HL-60/S4 treated with phorbol 12-myristate 13-acetate at 8.2 ng/mL for 4 days and 3 days (cell line): Measurements from ENCODE around the gene SDF4.
"Not testable (repeated sequence)": the region's sequence is repeated elsewhere in the genome, so short reads cannot be mapped to it uniquely, and the experiment has no call there.

Experiments used
- in situ Hi-C: fragments of 300-500 bp; cut with MboI; formaldehyde crosslinking; loops from 2 replicates; pipeline ENCODE4 v1.15.0; 2022; ENCODE audit warnings: low sequenced_read_pairs

SDF4 gene

GRCh38 chr1:1259951-1260600 lies 28.3 kb upstream of the SDF4 start:
- in situ Hi-C loops = no loop called here

DNA sequence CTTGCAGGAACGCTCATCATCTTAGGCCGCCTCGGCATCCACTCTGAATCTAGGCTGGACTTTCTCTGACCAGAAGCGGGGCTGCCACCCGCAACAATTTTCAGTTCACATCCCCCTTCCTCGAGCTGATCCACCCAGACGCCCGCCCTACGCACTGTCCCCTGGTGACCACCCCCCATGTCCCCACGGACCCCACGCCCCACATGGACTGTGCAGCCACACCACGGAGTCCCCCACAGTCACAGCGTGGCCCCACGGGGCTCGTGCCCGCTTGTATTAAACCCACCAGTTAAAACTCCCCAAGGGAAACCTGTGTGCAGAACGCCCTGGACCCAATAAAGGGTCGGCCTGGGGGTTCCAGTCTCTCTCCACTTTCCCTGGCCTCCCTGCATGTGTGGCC lies 27.7 kb upstream of the SDF4 start:
- in situ Hi-C loops = no loop called here

- in situ Hi-C loops = no loop called here
Measured at GRCh38 chr1:1259119-1259488, 27.3 kb upstream of the SDF4 start.

GRCh38 chr1:1256956-1257871 lies 25.4 kb upstream of the SDF4 start:
- in situ Hi-C loops = no loop called here

DNA sequence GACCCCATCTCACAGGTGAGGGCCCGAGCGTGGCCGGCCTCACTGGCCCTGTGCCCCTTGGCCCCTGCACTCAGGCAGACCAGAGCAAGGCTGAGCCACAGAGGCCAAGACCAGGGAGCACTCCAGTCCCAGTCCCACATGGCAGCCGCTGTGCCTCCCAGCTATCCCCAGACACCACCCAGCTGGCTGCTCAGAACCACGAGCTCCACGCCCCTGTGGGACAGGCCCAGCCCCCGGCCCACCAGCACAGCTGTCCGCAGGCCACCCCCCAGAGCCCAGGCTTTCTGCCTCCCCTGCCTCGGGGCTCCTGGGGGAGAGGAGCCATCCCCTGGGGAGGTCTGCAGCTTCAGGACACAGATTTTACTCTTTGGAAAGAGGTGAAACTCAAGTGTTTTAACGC lies 23.8 kb upstream of the SDF4 start:
- in situ Hi-C loops = no loop called here

DNA sequence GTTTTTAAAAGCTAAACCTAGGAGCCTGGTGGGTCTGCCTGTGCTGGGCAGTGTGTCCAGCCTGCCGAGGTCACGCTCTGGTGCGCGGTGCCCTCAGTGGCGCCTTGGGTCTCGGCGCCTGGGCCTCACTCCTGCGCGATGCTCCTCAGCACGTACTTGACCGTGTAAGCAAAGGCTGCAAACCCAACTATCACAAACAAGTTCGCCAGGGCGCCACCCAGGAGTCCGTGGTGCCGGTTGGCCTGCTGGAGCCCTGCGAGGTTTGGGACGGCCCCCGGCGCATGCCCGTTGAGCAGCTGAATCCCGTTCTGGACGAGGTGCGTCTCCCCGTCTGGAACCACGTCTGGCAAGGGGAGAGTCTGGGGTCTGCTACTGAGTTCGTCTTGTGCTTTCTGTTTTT lies 23.3 kb upstream of the SDF4 start:
- in situ Hi-C loops = no loop called here

DNA sequence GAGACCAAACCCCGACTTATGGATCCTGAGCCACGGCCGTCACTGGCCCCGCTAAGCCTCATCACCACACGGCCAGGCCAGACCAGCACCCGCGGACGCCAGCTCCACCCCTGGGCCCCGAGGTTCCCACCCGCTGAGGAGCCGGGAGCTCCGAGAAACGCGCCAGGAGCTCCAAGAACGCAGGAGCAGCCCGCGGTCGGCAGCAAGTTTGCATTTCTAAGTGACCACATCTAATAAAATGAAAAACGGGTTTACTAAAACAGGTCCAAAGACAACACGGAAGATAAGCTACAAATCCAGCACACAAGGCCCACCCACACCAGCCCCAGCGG lies 22.8 kb upstream of the SDF4 start:
- in situ Hi-C loops = no loop called here

DNA sequence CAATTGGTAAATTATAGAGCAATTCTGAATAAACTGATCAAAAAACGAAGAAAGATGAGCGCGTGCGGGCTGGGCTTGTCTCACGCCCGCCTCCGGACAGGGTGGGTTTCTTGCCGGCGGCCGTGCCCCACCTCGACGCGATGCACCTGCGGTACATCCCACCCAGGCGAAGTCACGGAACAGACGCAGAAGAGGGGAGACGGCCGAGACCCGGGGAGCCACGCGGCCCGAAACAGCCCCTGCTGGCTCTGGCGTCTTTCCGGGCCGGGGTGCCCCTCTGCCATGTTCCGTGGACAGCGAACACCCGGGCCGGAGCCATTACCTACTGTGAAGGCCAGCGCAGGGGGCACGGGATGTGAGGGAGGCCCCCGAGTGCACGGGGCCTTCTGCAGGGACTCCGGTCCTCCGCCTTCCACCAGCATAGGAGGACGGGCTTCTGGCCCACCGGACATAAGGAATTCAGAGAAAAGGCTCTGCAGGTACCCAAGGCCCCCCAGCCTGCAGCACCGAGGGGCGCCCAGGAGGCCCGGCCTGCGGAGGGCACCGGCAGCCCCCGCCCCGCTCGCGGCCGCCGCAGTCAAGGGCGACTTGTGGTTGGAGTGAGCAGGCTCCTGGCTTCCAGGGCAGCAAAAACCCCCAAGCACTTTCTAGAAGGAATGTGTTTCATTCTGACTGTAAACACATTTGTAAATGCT lies 22.3 kb upstream of the SDF4 start:
- in situ Hi-C loops = no loop called here

GRCh38 chr1:1253314-1253713 lies 21.5 kb upstream of the SDF4 start:
- in situ Hi-C loops = no loop called here

DNA sequence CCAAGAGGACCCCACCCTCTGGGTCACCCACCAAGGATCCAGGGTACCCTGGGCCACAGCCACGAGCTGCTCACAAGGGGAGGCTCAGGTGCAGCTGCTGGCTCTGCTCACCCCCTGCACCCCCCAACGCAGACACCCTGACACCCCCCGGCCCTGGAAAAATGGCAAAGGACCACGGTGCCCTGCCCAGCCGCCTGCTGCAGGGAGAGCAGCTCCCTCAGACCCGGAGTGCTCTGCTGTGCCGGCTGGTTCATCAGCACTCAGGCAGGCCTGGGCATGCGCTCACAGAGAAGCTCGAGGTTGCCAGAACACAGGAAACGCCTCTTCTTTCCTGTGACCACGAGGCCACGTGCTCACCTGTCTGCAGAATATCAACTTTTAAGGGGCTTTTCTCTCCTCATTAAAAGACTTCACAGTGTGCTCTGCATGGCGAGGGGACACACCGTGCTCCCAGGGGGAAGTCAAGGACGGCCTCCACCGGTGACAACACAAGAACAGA lies 19.0 kb upstream of the SDF4 start:
- in situ Hi-C loops = no loop called here

DNA sequence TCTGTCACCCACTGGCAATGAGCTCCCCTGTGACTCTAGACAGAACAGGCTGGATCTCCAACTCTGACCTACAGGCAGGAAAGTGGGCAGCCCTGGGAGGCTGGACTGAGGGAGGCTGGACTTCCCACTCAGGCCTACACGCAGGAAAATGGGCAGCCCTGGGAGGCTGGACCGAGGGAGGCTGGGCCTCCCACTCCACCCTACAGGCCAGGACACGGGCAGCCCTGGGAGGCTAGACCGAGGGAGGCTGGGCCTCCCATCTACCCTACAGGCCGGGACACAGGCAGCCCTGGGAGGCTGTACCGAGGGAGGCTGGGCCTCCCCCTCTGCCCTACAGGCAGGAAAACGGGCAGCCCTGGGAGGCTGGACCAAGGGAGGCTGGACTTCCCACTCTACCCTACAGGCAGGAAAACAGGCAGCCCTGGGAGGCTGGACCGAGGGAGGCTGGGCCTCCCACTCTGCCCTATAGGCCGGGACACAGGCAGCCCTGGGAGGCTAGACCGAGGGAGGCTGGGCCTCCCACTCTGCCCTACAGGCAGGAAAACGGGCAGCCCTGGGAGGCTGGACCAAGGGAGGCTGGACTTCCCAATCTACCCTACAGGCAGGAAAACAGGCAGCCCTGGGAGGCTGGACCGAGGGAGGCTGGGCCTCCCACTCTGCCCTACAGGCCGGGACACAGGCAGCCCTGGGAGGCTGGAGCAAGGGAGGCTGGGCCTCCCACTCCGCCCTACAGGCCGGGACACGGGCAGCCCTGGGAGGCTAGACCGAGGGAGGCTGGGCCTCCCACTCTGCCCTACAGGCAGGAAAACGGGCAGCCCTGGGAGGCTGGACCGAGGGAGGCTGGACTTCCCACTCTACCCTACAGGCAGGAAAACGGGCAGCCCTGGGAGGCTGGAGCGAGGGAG lies 16.5 kb upstream of the SDF4 start:
- in situ Hi-C loops = not testable (repeated sequence)

- in situ Hi-C loops = no loop called here
Measured at GRCh38 chr1:1247341-1247913, 15.6 kb upstream of the SDF4 start.

GRCh38 chr1:1246577-1247340 lies 15.0 kb upstream of the SDF4 start, which contains the start of gene C1QTNF12:
Gene C1QTNF12 (minus strand): TSS chr1:1246722. CDS start chr1:1246690, 32 bp downstream.
- in situ Hi-C loops = no loop called here

GRCh38 chr1:1245817-1246576 lies 14.2 kb upstream of the SDF4 start:
- in situ Hi-C loops = no loop called here

DNA sequence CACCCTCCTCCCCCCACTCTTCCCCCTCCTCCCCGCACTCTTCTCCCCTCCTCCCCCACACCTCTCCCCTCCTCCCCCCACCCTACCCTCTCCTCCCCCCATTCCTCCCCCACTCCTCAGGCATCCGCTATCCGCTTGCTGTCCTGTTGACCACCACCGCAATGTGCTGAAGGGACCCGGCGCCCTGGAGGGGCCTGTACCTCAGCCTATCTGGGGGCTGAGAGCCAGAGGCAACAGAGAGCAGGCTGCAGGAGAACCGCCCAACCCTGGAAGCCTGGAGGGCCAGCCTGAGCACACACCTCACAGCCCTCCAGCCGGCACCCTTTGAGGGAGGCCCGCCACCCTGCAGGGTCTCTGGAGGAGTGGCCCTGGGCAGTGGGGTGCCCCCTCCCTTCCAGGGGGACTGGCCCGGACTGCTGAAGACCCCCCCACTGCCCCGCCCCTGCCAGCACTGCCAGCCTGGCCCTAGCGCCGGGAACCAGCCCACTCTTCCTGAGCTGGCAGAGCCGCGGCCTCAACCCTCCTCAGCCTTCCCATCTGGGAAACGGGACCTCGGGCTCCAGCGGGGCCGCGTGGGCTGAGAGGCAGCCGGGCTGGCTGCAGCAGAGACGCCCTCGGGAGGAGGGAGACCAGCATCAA lies 13.5 kb upstream of the SDF4 start:
- in situ Hi-C loops = no loop called here

- in situ Hi-C loops = no loop called here
Measured at GRCh38 chr1:1244192-1244811, 12.5 kb upstream of the SDF4 start.

GRCh38 chr1:1243807-1244191 lies 12.0 kb upstream of the SDF4 start:
- in situ Hi-C loops = no loop called here

GRCh38 chr1:1243266-1243660 lies 11.5 kb upstream of the SDF4 start:
- in situ Hi-C loops = no loop called here
